Right lobe of liver (tissue), 6 donors: ENCODE results near the gene PTPN18. TPM values are rescaled to one million over a fixed set of nuclear protein-coding genes. Genes with fewer than 3 reads are reported as not detected.

Experiments
- ATAC-seq, 4 donors: fragments of 200-7000 bp; cut with Tn5 transposase; one replicate each; pipeline ENCODE4 v1.9.1; 2020; ENCODE audit warnings: mild to moderate bottlenecking in 4 of 4, moderate library complexity in 4 of 4
- DNase-seq, 3 donors: peaks; one replicate each; pipeline ENCODE4 v3.0.0-alpha.2; 2020
- H3K27ac ChIP-seq, 3 donors: fragments of 200-600 bp; one replicate each; pipeline ENCODE4 v1.8.0; 2022
- H3K27me3 ChIP-seq, 2 donors: fragments of 200-600 bp; one replicate each; pipeline ENCODE4 v1.8.0; 2022
- H3K36me3 ChIP-seq, 4 donors: fragments of 200-600 bp; sonication (generic) in 1 of 4; one replicate each; pipeline versions ENCODE4 v1.5.1 to v1.8.0; 2017 to 2022; ENCODE audit warnings: control low read depth in 1 of 4
- H3K4me1 ChIP-seq, 4 donors: fragments of 200-600 bp; sonication (generic) in 1 of 4; one replicate each; pipeline versions ENCODE4 v1.5.1 to v1.8.0; 2017 to 2022; ENCODE audit warnings: control low read depth in 1 of 4
- H3K4me3 ChIP-seq, 3 donors: fragments of 200-600 bp; one replicate each; pipeline ENCODE4 v1.8.0; 2022
- H3K9me3 ChIP-seq, 4 donors: fragments of 200-600 bp; sonication (generic) in 1 of 4; one replicate each; pipeline versions ENCODE4 v1.5.1 to v1.8.0; 2017 to 2022; ENCODE audit warnings: control low read depth in 1 of 4
- POLR2A ChIP-seq: fragments of 450-650 bp; IDR thresholded peaks from one replicate; pipeline ENCODE4 v1.6.1; 2017; ENCODE audit warnings: antibody characterized with exemption, mild to moderate bottlenecking
- WGBS: methylation state at CpG from one replicate; pipeline ENCODE4 v1.1.6; 2018; ENCODE audit warnings: low coverage, low lambda C conversion rate; ENCODE audit not compliant: insufficient coverage; ENCODE audit errors: missing lambda C conversion rate; 5-methylcytosine and 5-hydroxymethylcytosine counted together
- intact Hi-C, 2 donors: fragments of 100-400 bp; cut with DNase I; formaldehyde crosslinking; loops; one replicate each; pipeline versions ENCODE4 v1.11.2 to v1.14.1; 2022
- total RNA-seq, 6 experiments: library from RNA; depleted of rRNA in 2 of 6; stranded (reverse); fragments of >200 nt in 2 of 6; fragmentation: NEBNext Ultra II Directional in 3 of 6; extraction: Animal tissue kit (Norgen Biotek cat#: 25700) in 3 of 6; gene quantifications; one replicate each; pipeline versions ENCODE4 v1.1.0 to v1.2.4, GENCODE V29; 2016 to 2023
- TF ChIP-seq, protein P1 (sequence below), 4 donors: fragments of 200-600 bp in 3 of 4; fragments of 450-650 bp in 1 of 4; IDR thresholded peaks; one replicate each; pipeline versions ENCODE4 v1.5.1 to v1.8.0; 2016 to 2022; ENCODE audit warnings: antibody characterized with exemption in 4 of 4, mild to moderate bottlenecking in 2 of 4
- donor health status: DM: no; HTN: yes; CAD: no.
- donor health status: DM: no; HTN: no; CAD: no.
- donor health status: DM: no; HTN: no; CAD: no.
- donor health status: DM: no; HTN: yes; CAD: no.
- donor health status: DM: no; HTN: yes; CAD: no.

PTPN18 gene
- total RNA-seq, 6 experiments from 2014 or later, result 25.6 to 43.5 (median 30.3) TPM

GRCh38 chr2:130368786-130369185 is 12.9 kb downstream of the PTPN18 start:
- peaks cover 0 to 5% (median 0%) of the 10 kb centered on the region in 4 donors for H3K36me3 ChIP-seq
- H3K4me3 ChIP-seq, result no peak overlapping the region
- peak in 1 of 3 donors; percentile 17 for DNase-seq
- intact Hi-C loops, result no loop called here
- H3K9me3 ChIP-seq, result no peaks in the 10 kb centered on the region
- 100% methylated on average over 3 of the region's 5 CpGs for WGBS
- no peaks in the 10 kb centered on the region for H3K27me3 ChIP-seq
- no peak for ATAC-seq
- no peak for TF ChIP-seq POLR2A
- TF ChIP-seq, protein P1, sequence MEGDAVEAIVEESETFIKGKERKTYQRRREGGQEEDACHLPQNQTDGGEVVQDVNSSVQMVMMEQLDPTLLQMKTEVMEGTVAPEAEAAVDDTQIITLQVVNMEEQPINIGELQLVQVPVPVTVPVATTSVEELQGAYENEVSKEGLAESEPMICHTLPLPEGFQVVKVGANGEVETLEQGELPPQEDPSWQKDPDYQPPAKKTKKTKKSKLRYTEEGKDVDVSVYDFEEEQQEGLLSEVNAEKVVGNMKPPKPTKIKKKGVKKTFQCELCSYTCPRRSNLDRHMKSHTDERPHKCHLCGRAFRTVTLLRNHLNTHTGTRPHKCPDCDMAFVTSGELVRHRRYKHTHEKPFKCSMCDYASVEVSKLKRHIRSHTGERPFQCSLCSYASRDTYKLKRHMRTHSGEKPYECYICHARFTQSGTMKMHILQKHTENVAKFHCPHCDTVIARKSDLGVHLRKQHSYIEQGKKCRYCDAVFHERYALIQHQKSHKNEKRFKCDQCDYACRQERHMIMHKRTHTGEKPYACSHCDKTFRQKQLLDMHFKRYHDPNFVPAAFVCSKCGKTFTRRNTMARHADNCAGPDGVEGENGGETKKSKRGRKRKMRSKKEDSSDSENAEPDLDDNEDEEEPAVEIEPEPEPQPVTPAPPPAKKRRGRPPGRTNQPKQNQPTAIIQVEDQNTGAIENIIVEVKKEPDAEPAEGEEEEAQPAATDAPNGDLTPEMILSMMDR (IDR thresholded peaks at IDR 0.05), result no peak
- no peak overlapping the region for H3K27ac ChIP-seq
- H3K4me1 ChIP-seq, result no peaks in the 10 kb centered on the region

GRCh38 chr2:130369311-130369964 is 13.6 kb downstream of the PTPN18 start:
- TF ChIP-seq, protein P1 (IDR thresholded peaks at IDR 0.05), result no peak
- no peak for TF ChIP-seq POLR2A
- DNase-seq (no peak), ATAC-seq (no peak)
- Histone ChIP-seq H3K27me3 (no peaks in the 10 kb centered on the region), H3K4me3 (no peak overlapping the region), H3K4me1 (no peaks in the 10 kb centered on the region), H3K36me3 (peaks cover 0 to 5% (median 0%) of the 10 kb centered on the region in 4 donors), H3K27ac (no peak overlapping the region), H3K9me3 (no peaks in the 10 kb centered on the region)
- intact Hi-C loops, result no loop called here

DNA sequence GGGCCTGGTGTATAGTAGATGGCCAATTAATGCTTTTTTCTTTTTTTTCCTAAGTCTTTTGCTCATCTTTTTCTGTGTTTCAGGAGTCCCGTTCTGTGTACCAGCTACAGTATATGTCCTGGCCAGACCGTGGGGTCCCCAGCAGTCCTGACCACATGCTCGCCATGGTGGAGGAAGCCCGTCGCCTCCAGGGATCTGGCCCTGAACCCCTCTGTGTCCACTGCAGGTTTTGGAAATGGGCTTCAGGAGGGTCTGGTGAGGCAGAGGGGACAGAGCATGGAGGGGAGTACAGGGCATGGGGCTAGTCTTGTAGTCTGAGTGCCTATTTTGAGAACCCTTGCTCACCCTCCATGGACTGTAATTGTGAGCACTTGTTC is 14.1 kb downstream of the PTPN18 start:
- WGBS, result 100% methylated on average over 3 of the region's 5 CpGs
- H3K27ac ChIP-seq, result no peak overlapping the region
- DNase-seq (no peak), ATAC-seq (no peak)
- TF ChIP-seq, protein P1 (IDR thresholded peaks at IDR 0.05), result no peak
- TF ChIP-seq POLR2A, result no peak
- no peaks in the 10 kb centered on the region for H3K9me3 ChIP-seq
- intact Hi-C loops, result no loop called here
- no peak overlapping the region for H3K4me3 ChIP-seq
- H3K4me1 ChIP-seq, result no peaks in the 10 kb centered on the region
- peaks cover 0 to 5% (median 0%) of the 10 kb centered on the region in 4 donors for H3K36me3 ChIP-seq
- no peaks in the 10 kb centered on the region for H3K27me3 ChIP-seq

DNA sequence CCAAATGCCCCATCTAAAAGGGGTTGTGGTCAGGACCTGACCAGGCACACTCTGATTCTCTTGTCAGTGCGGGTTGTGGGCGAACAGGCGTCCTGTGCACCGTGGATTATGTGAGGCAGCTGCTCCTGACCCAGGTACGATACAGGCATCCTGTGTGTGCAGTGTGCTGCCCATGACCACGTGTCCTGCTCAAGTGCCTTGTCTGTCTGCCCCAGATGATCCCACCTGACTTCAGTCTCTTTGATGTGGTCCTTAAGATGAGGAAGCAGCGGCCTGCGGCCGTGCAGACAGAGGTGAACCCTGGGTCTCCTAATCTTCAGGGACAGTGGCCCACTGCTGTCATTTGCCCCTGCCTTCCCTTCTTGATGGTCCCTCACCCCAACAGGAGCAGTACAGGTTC is 14.6 kb downstream of the PTPN18 start:
- Histone ChIP-seq H3K36me3 (peaks cover 0 to 5% (median 0%) of the 10 kb centered on the region in 4 donors), H3K9me3 (no peaks in the 10 kb centered on the region), H3K27ac (no peak overlapping the region), H3K4me3 (no peak overlapping the region), H3K4me1 (no peaks in the 10 kb centered on the region), H3K27me3 (no peaks in the 10 kb centered on the region)
- no CpG with 5 or more reads among the region's 9 CpGs for WGBS
- ATAC-seq (no peak), DNase-seq (peak in 1 of 3 donors; percentile 34)
- TF ChIP-seq POLR2A, result no peak
- TF ChIP-seq, protein P1 (IDR thresholded peaks at IDR 0.05), result no peak
- intact Hi-C loops, result no loop called here
